ENCODE results near the gene SPATS2. TPM values are rescaled to one million over a fixed set of nuclear protein-coding genes. Genes with fewer than 3 reads are reported as not detected.

SPATS2 gene
- total and polyA plus RNA-seq, 2 donors from 2014 or later, result 10.0 to 23.7 TPM

DNA sequence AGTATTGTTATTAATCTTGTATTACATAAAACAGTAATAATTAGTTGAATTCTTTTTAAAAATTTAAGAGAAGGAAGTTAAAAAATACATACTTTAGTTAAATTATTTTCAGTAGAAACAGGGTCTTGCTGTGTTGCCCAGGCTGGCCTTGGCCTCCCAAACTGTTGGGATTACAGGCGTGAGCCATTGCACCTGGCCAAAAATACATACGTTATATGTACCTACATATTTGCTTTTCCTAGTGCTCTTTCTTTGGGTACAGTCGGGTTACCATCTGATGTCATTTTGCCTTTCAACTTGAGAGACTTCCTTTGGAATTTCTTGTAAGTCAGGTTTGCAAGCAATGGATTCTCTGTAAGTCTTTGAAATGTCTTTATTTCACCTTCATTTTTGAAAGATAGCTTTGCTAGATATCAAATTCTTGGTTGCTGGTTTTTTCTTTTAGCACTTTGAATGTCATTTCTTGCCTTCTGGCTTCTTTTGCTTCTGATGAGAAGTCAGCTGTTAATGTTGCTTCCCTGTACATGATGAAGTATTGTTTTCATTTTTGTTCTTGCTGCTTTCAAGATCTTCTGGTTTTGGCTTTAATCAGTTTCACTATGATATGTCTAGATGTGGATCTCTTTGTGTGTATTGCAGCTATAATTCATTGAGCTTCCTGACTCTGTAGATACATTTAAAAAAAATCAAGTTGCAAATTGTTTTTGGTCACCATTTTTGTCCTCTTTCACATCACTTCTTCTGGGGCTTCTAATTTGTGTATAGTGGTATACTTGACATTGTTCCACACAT, 84.4 kb downstream of the SPATS2 start:
- H3K9me3 ChIP-seq (ENCODE audit: control insufficient read depth in 2 of 3, insufficient read depth in 1 of 3, low read length in 3 of 3), result no peaks in the 10 kb centered on the region
- no peak overlapping the region for H3K4me3 ChIP-seq (ENCODE audit: low read length in 3 of 3)
- FAIRE-seq, result no peak
- no peak overlapping the region for H3K9ac ChIP-seq (ENCODE audit: low read length in 3 of 3)
- intact Hi-C loops (cut with DNase I), result no loop called here
- no peaks in the 10 kb centered on the region for H3K27me3 ChIP-seq (ENCODE audit: control insufficient read depth, insufficient read depth, low read length)
- no peaks in the 10 kb centered on the region for H3K4me1 ChIP-seq (ENCODE audit: control insufficient read depth in 2 of 3, insufficient read depth in 2 of 3, low read depth in 1 of 3, low read length in 3 of 3)
- no peak for DNase-seq
- H3K36me3 ChIP-seq (ENCODE audit: control insufficient read depth in 2 of 3, insufficient read depth in 3 of 3, low read length in 3 of 3), result no peaks in the 10 kb centered on the region
- TF ChIP-seq, protein P1, sequence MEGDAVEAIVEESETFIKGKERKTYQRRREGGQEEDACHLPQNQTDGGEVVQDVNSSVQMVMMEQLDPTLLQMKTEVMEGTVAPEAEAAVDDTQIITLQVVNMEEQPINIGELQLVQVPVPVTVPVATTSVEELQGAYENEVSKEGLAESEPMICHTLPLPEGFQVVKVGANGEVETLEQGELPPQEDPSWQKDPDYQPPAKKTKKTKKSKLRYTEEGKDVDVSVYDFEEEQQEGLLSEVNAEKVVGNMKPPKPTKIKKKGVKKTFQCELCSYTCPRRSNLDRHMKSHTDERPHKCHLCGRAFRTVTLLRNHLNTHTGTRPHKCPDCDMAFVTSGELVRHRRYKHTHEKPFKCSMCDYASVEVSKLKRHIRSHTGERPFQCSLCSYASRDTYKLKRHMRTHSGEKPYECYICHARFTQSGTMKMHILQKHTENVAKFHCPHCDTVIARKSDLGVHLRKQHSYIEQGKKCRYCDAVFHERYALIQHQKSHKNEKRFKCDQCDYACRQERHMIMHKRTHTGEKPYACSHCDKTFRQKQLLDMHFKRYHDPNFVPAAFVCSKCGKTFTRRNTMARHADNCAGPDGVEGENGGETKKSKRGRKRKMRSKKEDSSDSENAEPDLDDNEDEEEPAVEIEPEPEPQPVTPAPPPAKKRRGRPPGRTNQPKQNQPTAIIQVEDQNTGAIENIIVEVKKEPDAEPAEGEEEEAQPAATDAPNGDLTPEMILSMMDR (IDR thresholded peaks at IDR 0.05; ENCODE audit: borderline replicate concordance, extremely low read depth, insufficient read depth), result no peak
- no peak overlapping the region for H3K27ac ChIP-seq (ENCODE audit: low read depth in 2 of 2, low read length in 2 of 2)

DNA sequence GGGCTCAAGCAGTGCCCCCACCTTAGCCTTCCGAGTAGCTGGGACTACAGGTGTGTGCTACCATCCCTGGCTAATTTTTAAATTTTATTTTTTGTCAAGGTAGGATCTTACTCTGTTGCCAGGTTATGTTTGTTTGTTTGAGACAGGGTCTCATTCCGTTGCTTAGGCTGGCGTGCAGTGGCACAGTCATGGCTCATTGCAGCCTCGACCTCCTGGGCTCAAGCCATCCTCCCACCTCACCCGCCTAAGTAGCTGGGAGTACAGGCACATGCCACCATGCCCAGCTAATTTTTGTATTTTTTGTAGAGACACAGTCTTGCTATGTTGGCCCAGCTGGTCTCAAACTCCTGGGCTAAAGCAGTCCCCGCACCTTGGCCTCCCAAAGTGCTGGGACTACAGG, 88.2 kb downstream of the SPATS2 start:
- Histone ChIP-seq H3K4me1 (ENCODE audit: control insufficient read depth in 2 of 3, insufficient read depth in 2 of 3, low read depth in 1 of 3, low read length in 3 of 3) (no peaks in the 10 kb centered on the region), H3K9me3 (ENCODE audit: control insufficient read depth in 2 of 3, insufficient read depth in 1 of 3, low read length in 3 of 3) (no peaks in the 10 kb centered on the region), H3K36me3 (ENCODE audit: control insufficient read depth in 2 of 3, insufficient read depth in 3 of 3, low read length in 3 of 3) (no peaks in the 10 kb centered on the region), H3K27me3 (ENCODE audit: control insufficient read depth, insufficient read depth, low read length) (no peaks in the 10 kb centered on the region), H3K9ac (ENCODE audit: low read length in 3 of 3) (no peak overlapping the region), H3K4me3 (ENCODE audit: low read length in 3 of 3) (no peak overlapping the region), H3K27ac (ENCODE audit: low read depth in 2 of 2, low read length in 2 of 2) (no peak overlapping the region)
- FAIRE-seq (no peak), DNase-seq (peak in 3 of 5 donors; percentile 47 to 86 (median 76))
- TF ChIP-seq, protein P1 (IDR thresholded peaks at IDR 0.05; ENCODE audit: borderline replicate concordance, extremely low read depth, insufficient read depth), result no peak
- intact Hi-C loops (cut with DNase I), result no loop called here

DNA sequence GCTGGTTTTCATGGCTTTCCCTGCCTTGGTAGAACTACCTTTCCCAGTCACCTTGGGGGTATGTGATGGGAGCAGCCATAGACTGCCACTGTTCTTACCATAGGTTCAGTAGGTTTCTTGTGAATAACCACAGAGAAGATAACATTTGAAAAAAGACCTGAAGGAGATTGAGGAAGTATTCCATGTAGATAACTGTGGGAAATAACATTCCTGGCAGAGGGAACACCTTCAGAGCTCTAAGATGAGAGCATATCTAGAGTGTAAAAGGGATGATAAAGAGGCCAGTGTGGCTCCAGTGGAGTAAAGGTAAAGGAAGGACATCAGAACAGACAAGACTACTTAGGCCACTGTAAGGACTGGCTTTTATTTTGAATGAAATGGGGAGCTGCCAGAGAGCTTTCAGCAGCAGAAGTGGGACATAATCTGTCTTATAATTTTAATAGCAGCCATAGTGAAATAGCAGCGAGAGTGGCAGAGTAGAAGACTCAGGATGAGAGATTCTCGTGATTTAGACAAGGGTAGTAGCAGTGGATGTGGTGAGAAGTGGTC, 88.9 kb downstream of the SPATS2 start:
- Histone ChIP-seq H3K4me1 (ENCODE audit: control insufficient read depth in 2 of 3, insufficient read depth in 2 of 3, low read depth in 1 of 3, low read length in 3 of 3) (no peaks in the 10 kb centered on the region), H3K9me3 (ENCODE audit: control insufficient read depth in 2 of 3, insufficient read depth in 1 of 3, low read length in 3 of 3) (no peaks in the 10 kb centered on the region), H3K9ac (ENCODE audit: low read length in 3 of 3) (no peak overlapping the region), H3K27ac (ENCODE audit: low read depth in 2 of 2, low read length in 2 of 2) (no peak overlapping the region), H3K27me3 (ENCODE audit: control insufficient read depth, insufficient read depth, low read length) (no peaks in the 10 kb centered on the region), H3K36me3 (ENCODE audit: control insufficient read depth in 2 of 3, insufficient read depth in 3 of 3, low read length in 3 of 3) (no peaks in the 10 kb centered on the region), H3K4me3 (ENCODE audit: low read length in 3 of 3) (no peak overlapping the region)
- FAIRE-seq (no peak), DNase-seq (no peak)
- intact Hi-C loops (cut with DNase I), result no loop called here
- TF ChIP-seq, protein P1 (IDR thresholded peaks at IDR 0.05; ENCODE audit: borderline replicate concordance, extremely low read depth, insufficient read depth), result no peak

Measured in kidney (tissue), 14 donors.